HepG2 (cell line): ENCODE data around the gene ATP1B2. TPM values are rescaled to one million over a fixed set of nuclear protein-coding genes. Genes with fewer than 3 reads are reported as not detected.

Source experiments
- CCDC6 ChIP-seq: sonication (generic); formaldehyde crosslinking; IDR thresholded peaks from 2 replicates; pipeline ENCODE4 v1.8.1; 2022; ENCODE audit warnings: mild to moderate bottlenecking, missing genetic modification reagents, moderate library complexity
- EEA1 ChIP-seq: sonication (generic); formaldehyde crosslinking; IDR thresholded peaks from 2 replicates; pipeline ENCODE4 v1.5.1; 2020; ENCODE audit warnings: mild to moderate bottlenecking, missing genetic modification reagents, borderline replicate concordance
- FOXM1 ChIP-seq: sonication (generic); formaldehyde crosslinking; IDR thresholded peaks from 2 replicates; pipeline ENCODE4 v1.5.0; 2020; ENCODE audit warnings: missing genetic modification reagents
- HHEX ChIP-seq: IDR thresholded peaks from 2 replicates; pipeline ENCODE4 v1.6.1; 2016; ENCODE audit warnings: control low read depth
- PHF8 ChIP-seq: sonication (generic); formaldehyde crosslinking; IDR thresholded peaks from 2 replicates; pipeline ENCODE4 v1.5.0; 2020; ENCODE audit warnings: missing genetic modification reagents
- PITX1 ChIP-seq: sonication (generic); formaldehyde crosslinking; IDR thresholded peaks from 2 replicates; pipeline ENCODE4 v1.5.1; 2020; ENCODE audit warnings: mild to moderate bottlenecking, missing genetic modification reagents
- PRMT3 ChIP-seq: sonication (generic); formaldehyde crosslinking; IDR thresholded peaks from 2 replicates; pipeline ENCODE4 v1.8.1; 2022; ENCODE audit warnings: low read depth, mild to moderate bottlenecking, moderate library complexity, missing genetic modification reagents, borderline replicate concordance
- SAFB2 ChIP-seq: sonication (generic); formaldehyde crosslinking; IDR thresholded peaks from 2 replicates; pipeline ENCODE4 v1.5.1; 2020; ENCODE audit warnings: missing genetic modification reagents, low read depth, mild to moderate bottlenecking, borderline replicate concordance
- TEAD3 ChIP-seq: optimal IDR thresholded peaks from 2 replicates; pipeline ENCODE3; 2016; ENCODE audit warnings: borderline replicate concordance
- ZBTB38 ChIP-seq: sonication (generic); formaldehyde crosslinking; IDR thresholded peaks from 2 replicates; pipeline ENCODE4 v1.5.1; 2020; ENCODE audit warnings: mild to moderate bottlenecking, missing genetic modification reagents
- ZBTB39 ChIP-seq: sonication (generic); formaldehyde crosslinking; IDR thresholded peaks from 2 replicates; pipeline ENCODE4 v1.5.0; 2020; ENCODE audit warnings: missing genetic modification reagents
- ZNF17 ChIP-seq: sonication (generic); formaldehyde crosslinking; IDR thresholded peaks from 2 replicates; pipeline ENCODE4 v1.5.0; 2020; ENCODE audit warnings: mild to moderate bottlenecking, missing genetic modification reagents
- ZNF281 ChIP-seq: sonication (generic); formaldehyde crosslinking; IDR thresholded peaks from 2 replicates; pipeline ENCODE4 v1.4.0; 2020; ENCODE audit warnings: missing genetic modification reagents, borderline replicate concordance
- ZNF460 ChIP-seq: sonication (generic); formaldehyde crosslinking; IDR thresholded peaks from 2 replicates; pipeline ENCODE4 v1.5.1; 2020; ENCODE audit warnings: missing genetic modification reagents, mild to moderate bottlenecking, borderline replicate concordance
- ZNF605 ChIP-seq: sonication (generic); formaldehyde crosslinking; IDR thresholded peaks from 2 replicates; pipeline ENCODE4 v1.8.0; 2022; ENCODE audit warnings: mild to moderate bottlenecking, missing genetic modification reagents
- ZNF629 ChIP-seq: sonication (generic); formaldehyde crosslinking; conservative IDR thresholded peaks from 2 replicates; pipeline ENCODE4 v1.5.0; 2020; ENCODE audit warnings: missing genetic modification reagents
- ZNF782 ChIP-seq: sonication (generic); formaldehyde crosslinking; IDR thresholded peaks from 2 replicates; pipeline ENCODE4 v1.4.0; 2020; ENCODE audit warnings: missing genetic modification reagents, mild to moderate bottlenecking, borderline replicate concordance
- ZNF792 ChIP-seq: IDR thresholded peaks from 2 replicates; pipeline ENCODE4 v1.6.1; 2016
- polyA plus RNA-seq, 8 experiments: library from polyadenylated mRNA; depleted of rRNA in 3 of 8; stranded (reverse) in 7 of 8; unstranded in 1 of 8; fragments of >200 nt; fragmentation: Illumina TruSeq in 4 of 8; extraction: Trizol in 4 of 8; gene quantifications; 2 replicates each; pipeline versions ENCODE4 v1.2.1 to v1.2.3, GENCODE V29; 2011 to 2016; ENCODE audit warnings: low read depth in 4 of 8, missing spikeins in 1 of 8, mixed read lengths in 1 of 8; ENCODE audit not compliant: insufficient read depth in 1 of 8
- total RNA-seq, 5 experiments: library from RNA; depleted of rRNA; stranded (reverse); fragments of >200 nt; fragmentation: Illumina TruSeq; extraction: Trizol; gene quantifications; 2 replicates each; pipeline ENCODE4 v1.2.3, GENCODE V29; 2016; ENCODE audit warnings: low read depth in 1 of 5
- TF ChIP-seq, protein P1 (sequence below): sonication (generic); formaldehyde crosslinking; IDR thresholded peaks from 2 replicates; pipeline ENCODE4 v1.4.0; 2020; ENCODE audit warnings: missing genetic modification reagents
- TF ChIP-seq, protein P2 (sequence below): IDR thresholded peaks from 2 replicates; pipeline ENCODE4 v1.6.1; 2018; ENCODE audit warnings: missing genetic modification reagents
- TF ChIP-seq, protein P3 (sequence below): sonication (generic); formaldehyde crosslinking; IDR thresholded peaks from 2 replicates; pipeline ENCODE4 v1.8.1; 2023; ENCODE audit warnings: mild to moderate bottlenecking, moderate library complexity, missing genetic modification reagents

The ATP1B2 gene
- total and polyA plus RNA-seq, 2 of the 13 experiments (the other 11 are each of a cell fraction or from before 2014, with no cell fraction given) = not detected

- peak; percentile 73 for TF ChIP-seq PITX1 (CRISPR knock-in tag)
- TF ChIP-seq, protein P1, sequence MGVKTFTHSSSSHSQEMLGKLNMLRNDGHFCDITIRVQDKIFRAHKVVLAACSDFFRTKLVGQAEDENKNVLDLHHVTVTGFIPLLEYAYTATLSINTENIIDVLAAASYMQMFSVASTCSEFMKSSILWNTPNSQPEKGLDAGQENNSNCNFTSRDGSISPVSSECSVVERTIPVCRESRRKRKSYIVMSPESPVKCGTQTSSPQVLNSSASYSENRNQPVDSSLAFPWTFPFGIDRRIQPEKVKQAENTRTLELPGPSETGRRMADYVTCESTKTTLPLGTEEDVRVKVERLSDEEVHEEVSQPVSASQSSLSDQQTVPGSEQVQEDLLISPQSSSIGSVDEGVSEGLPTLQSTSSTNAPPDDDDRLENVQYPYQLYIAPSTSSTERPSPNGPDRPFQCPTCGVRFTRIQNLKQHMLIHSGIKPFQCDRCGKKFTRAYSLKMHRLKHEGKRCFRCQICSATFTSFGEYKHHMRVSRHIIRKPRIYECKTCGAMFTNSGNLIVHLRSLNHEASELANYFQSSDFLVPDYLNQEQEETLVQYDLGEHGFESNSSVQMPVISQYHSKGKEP (CRISPR knock-in tag) = 0 out of 2 replicates have a peak, but pooled peaks have one; percentile 24
- no peak for TF ChIP-seq SAFB2
- TF ChIP-seq ZNF460 (CRISPR knock-in tag) = no peak
- TF ChIP-seq ZNF281 (CRISPR knock-in tag) = no peak
- no peak for TF ChIP-seq ZNF17 (CRISPR knock-in tag)
- no peak for TF ChIP-seq ZBTB38 (CRISPR knock-in tag)
- TF ChIP-seq, protein P2, sequence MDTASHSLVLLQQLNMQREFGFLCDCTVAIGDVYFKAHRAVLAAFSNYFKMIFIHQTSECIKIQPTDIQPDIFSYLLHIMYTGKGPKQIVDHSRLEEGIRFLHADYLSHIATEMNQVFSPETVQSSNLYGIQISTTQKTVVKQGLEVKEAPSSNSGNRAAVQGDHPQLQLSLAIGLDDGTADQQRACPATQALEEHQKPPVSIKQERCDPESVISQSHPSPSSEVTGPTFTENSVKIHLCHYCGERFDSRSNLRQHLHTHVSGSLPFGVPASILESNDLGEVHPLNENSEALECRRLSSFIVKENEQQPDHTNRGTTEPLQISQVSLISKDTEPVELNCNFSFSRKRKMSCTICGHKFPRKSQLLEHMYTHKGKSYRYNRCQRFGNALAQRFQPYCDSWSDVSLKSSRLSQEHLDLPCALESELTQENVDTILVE (CRISPR knock-in tag) = no peak; the same call in 1 of the 2 replicates
- no peak for TF ChIP-seq HHEX
- TF ChIP-seq ZBTB39 (CRISPR knock-in tag) = no peak
- TF ChIP-seq TEAD3 = peak; percentile 50
- 0 out of 2 replicates have a peak, but pooled peaks have one; percentile 69 for TF ChIP-seq ZNF782 (CRISPR knock-in tag)
- 0 out of 2 replicates have a peak, but pooled peaks have one; percentile 44 for TF ChIP-seq ZNF605 (CRISPR knock-in tag)
- peak; percentile 90 for TF ChIP-seq PHF8 (CRISPR knock-in tag)
- TF ChIP-seq PRMT3 (CRISPR knock-in tag) = no peak
- TF ChIP-seq ZNF629 (CRISPR knock-in tag) = no peak
- TF ChIP-seq, protein P3, sequence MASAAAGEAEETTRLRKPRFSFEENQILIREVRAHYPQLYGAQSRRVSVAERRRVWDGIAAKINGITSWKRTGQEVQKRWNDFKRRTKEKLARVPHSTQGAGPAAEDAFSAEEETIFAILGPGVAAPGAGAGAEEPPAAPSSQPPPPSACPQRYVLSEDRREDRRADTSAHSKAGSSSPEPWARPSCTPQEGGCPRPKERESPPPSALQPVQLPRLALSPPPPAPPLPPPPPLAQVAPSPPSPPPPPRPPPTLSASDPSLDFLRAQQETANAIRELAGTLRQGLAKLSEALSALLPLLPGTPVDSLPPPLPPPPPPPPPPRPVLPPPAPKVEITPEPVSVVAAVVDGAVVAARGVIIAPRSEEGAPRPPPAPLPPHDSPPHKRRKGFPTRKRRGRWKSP (CRISPR knock-in tag) = no peak
- TF ChIP-seq FOXM1 (CRISPR knock-in tag) = no peak
- no peak for TF ChIP-seq CCDC6
- TF ChIP-seq ZNF792 (CRISPR knock-in tag) = peak; percentile 76
- TF ChIP-seq EEA1 (CRISPR knock-in tag) = peak; percentile 30; the same call in 1 of the 2 replicates
Observed at GRCh38 chr17:7627250-7628121, 23.2 kb upstream of the ATP1B2 start, which contains the start of gene SAT2 (continued).
